ENCODE results near the gene MYOC. TPM values are rescaled to one million over a fixed set of nuclear protein-coding genes. Genes with fewer than 3 reads are reported as not detected.

Gene MYOC
- total RNA-seq, 1 experiment from 2014 or later: not detected

GRCh38 chr1:171625225-171625624 lies 27.3 kb downstream of the MYOC start:
- no peaks in the 10 kb centered on the region for H3K9me3 ChIP-seq (ENCODE audit: control insufficient read depth, low read depth, low read length)
- H3K4me1 ChIP-seq (ENCODE audit: insufficient read depth, low read length): peaks cover 5% of the 10 kb centered on the region; the same call in 1 of the 2 replicates
- no peak overlapping the region for H3K56ac ChIP-seq (ENCODE audit: insufficient read length, low read depth, low read length)
- H4K20me1 ChIP-seq (ENCODE audit: control insufficient read depth, insufficient read depth, insufficient read length): no peaks in the 10 kb centered on the region
- H3K23me2 ChIP-seq (ENCODE audit: insufficient read length, low read depth, low read length, poor library complexity, severe bottlenecking): no peaks in the 10 kb centered on the region
- Mint-ChIP-seq H3K4me1 (peaks cover 23 to 27% of the 10 kb centered on the region in 2 experiments), H3K9me3 (no peaks in the 10 kb centered on the region; a peak in 1 of 5 replicates), H3K27me3 (ENCODE audit: low read depth) (no peaks in the 10 kb centered on the region), H3K4me3 (no peak overlapping the region; a peak in 1 of 5 replicates), H3K36me3 (ENCODE audit: insufficient read depth in 1 of 3, low read depth in 3 of 3) (no peaks in the 10 kb centered on the region), H3K27ac (no peak overlapping the region)
- no peak overlapping the region for H4K5ac ChIP-seq (ENCODE audit: insufficient read length, low read depth, low read length)
- H2AK5ac ChIP-seq (ENCODE audit: insufficient read length, low read length): no peak overlapping the region
- no peak overlapping the region for H3K4me2 ChIP-seq (ENCODE audit: insufficient read depth, insufficient read length, low read length)
- no peak overlapping the region for H2BK5ac ChIP-seq (ENCODE audit: insufficient read length, low read length)
- H3K4ac ChIP-seq (ENCODE audit: low read depth, low read length): no peak overlapping the region
- WGBS (ENCODE audit: extremely low coverage, insufficient read length, low lambda C conversion rate): no CpG with 5 or more reads among the region's 1 CpG
- H2BK15ac ChIP-seq (ENCODE audit: low read depth, low read length): no peak overlapping the region
- H3K14ac ChIP-seq (ENCODE audit: insufficient read depth, low read length): no peak overlapping the region
- H2BK12ac ChIP-seq (ENCODE audit: insufficient read length, low read depth, low read length): no peak overlapping the region
- no peak overlapping the region for H4K8ac ChIP-seq (replicated peaks; ENCODE audit: insufficient read length, low read depth, low read length)
- H2AFZ ChIP-seq (ENCODE audit: low read length): no peak overlapping the region
- no peak overlapping the region for H3K27ac ChIP-seq (ENCODE audit: insufficient read length, low read depth, low read length)
- H3K9ac ChIP-seq (ENCODE audit: extremely low read depth, insufficient read length, low read length): no peak overlapping the region
- no peak overlapping the region for H3K18ac ChIP-seq (ENCODE audit: insufficient read length, low read depth, low read length)
- no peaks in the 10 kb centered on the region for H3K79me1 ChIP-seq (ENCODE audit: insufficient read depth, low read depth, low read length, poor library complexity, severe bottlenecking)
- H2BK20ac ChIP-seq (ENCODE audit: low read depth, low read length, poor library complexity, severe bottlenecking): no peak overlapping the region
- no peak for DNase-seq
- H3K27me3 ChIP-seq (ENCODE audit: insufficient read depth, low read length): no peaks in the 10 kb centered on the region
- no peak overlapping the region for H2BK120ac ChIP-seq (ENCODE audit: low read depth, low read length, poor library complexity, severe bottlenecking)
- no peak overlapping the region for H4K91ac ChIP-seq (ENCODE audit: insufficient read length, low read depth, low read length)
- TF ChIP-seq CTCF (conservative IDR thresholded peaks at IDR 0.05): no peak
- no peaks in the 10 kb centered on the region for H3K79me2 ChIP-seq (ENCODE audit: insufficient read depth, low read length)
- H3K23ac ChIP-seq (ENCODE audit: insufficient read length, low read depth, low read length): no peak overlapping the region
- H3T11ph ChIP-seq (ENCODE audit: low read length): no peak overlapping the region
